Liver (tissue), 9 donors: ENCODE measurements around the gene ZNF558. TPM values are rescaled to one million over a fixed set of nuclear protein-coding genes. Genes with fewer than 3 reads are reported as not detected.

Experiments
- DNase-seq: peaks from one replicate; pipeline ENCODE4 v3.0.0-alpha.2; 2017; ENCODE audit warnings: low spot score
- H3K27ac ChIP-seq, 2 donors: one replicate each; pipeline ENCODE4 v1.7.0; 2013; ENCODE audit warnings: inconsistent platforms in 2 of 2, low read length in 2 of 2, control low read depth in 1 of 2, low read depth in 1 of 2, mild to moderate bottlenecking in 1 of 2
- H3K27me3 ChIP-seq, 4 donors: one replicate each; pipeline versions ENCODE4 v1.6.1 to v1.7.0; 2013; ENCODE audit warnings: low read length in 3 of 4, inconsistent platforms in 1 of 4, mild to moderate bottlenecking in 1 of 4, moderate library complexity in 1 of 4; ENCODE audit not compliant: control insufficient read depth in 4 of 4, insufficient read depth in 4 of 4
- H3K36me3 ChIP-seq, 4 donors: one replicate each; pipeline versions ENCODE4 v1.6.1 to v1.7.0; 2013; ENCODE audit warnings: low read length in 3 of 4, mild to moderate bottlenecking in 3 of 4, low read depth in 1 of 4, moderate library complexity in 1 of 4; ENCODE audit not compliant: control insufficient read depth in 4 of 4, insufficient read depth in 3 of 4
- H3K4me1 ChIP-seq, 4 donors: one replicate each; pipeline versions ENCODE4 v1.6.1 to v1.7.0; 2013; ENCODE audit warnings: low read length in 3 of 4, mild to moderate bottlenecking in 3 of 4, moderate library complexity in 1 of 4; ENCODE audit not compliant: control insufficient read depth in 4 of 4, insufficient read depth in 4 of 4
- H3K4me3 ChIP-seq, 3 donors: one replicate each; pipeline versions ENCODE4 v1.6.1 to v1.7.0; 2013; ENCODE audit warnings: low read length in 3 of 3, control low read depth in 1 of 3, low read depth in 1 of 3, mild to moderate bottlenecking in 1 of 3
- H3K9ac ChIP-seq, 2 donors: one replicate each; pipeline ENCODE4 v1.7.0; 2013; ENCODE audit warnings: low read length in 2 of 2, mild to moderate bottlenecking in 2 of 2, moderate library complexity in 2 of 2, control low read depth in 1 of 2, low read depth in 1 of 2
- H3K9me3 ChIP-seq, 4 donors: one replicate each; pipeline versions ENCODE4 v1.6.1 to v1.7.0; 2013; ENCODE audit warnings: low read length in 3 of 4; ENCODE audit not compliant: control insufficient read depth in 4 of 4
- EGR1 ChIP-seq, 2 donors: IDR thresholded peaks; 2 replicates each; pipeline ENCODE4 v1.6.1; 2016 to 2018; ENCODE audit warnings: antibody characterized with exemption in 2 of 2, low read depth in 2 of 2
- FOXA1 ChIP-seq: IDR thresholded peaks from 2 replicates; pipeline ENCODE4 v1.6.1; 2016; ENCODE audit warnings: antibody characterized with exemption
- FOXA2 ChIP-seq: IDR thresholded peaks from 2 replicates; pipeline ENCODE4 v1.6.1; 2016; ENCODE audit warnings: antibody characterized with exemption
- GABPA ChIP-seq, 2 donors: IDR thresholded peaks in 1 of 2; conservative IDR thresholded peaks in 1 of 2; 2 replicates each; pipeline ENCODE4 v1.6.1; 2016; ENCODE audit warnings: antibody characterized with exemption in 2 of 2, mild to moderate bottlenecking in 1 of 2, moderate library complexity in 1 of 2
- HNF4A ChIP-seq, 2 donors: conservative IDR thresholded peaks; 2 replicates each; pipeline ENCODE4 v1.6.1; 2016; ENCODE audit warnings: antibody characterized with exemption in 2 of 2, mild to moderate bottlenecking in 2 of 2
- HNF4G ChIP-seq: IDR thresholded peaks from 2 replicates; pipeline ENCODE4 v1.6.1; 2016; ENCODE audit warnings: antibody characterized with exemption
- JUND ChIP-seq, 2 donors: IDR thresholded peaks; 2 replicates each; pipeline ENCODE4 v1.6.1; 2016; ENCODE audit warnings: antibody characterized with exemption in 2 of 2
- NR2F2 ChIP-seq: IDR thresholded peaks from 2 replicates; pipeline ENCODE4 v1.6.1; 2016; ENCODE audit warnings: antibody characterized with exemption
- RAD21 ChIP-seq, 2 donors: IDR thresholded peaks; 2 replicates each; pipeline ENCODE4 v1.6.1; 2016; ENCODE audit warnings: antibody characterized with exemption in 2 of 2, mild to moderate bottlenecking in 2 of 2
- TAF1 ChIP-seq: conservative IDR thresholded peaks from 2 replicates; pipeline ENCODE4 v1.6.1; 2016; ENCODE audit warnings: antibody characterized with exemption, mild to moderate bottlenecking
- YY1 ChIP-seq: IDR thresholded peaks from 2 replicates; pipeline ENCODE4 v1.6.1; 2016; ENCODE audit warnings: antibody characterized with exemption, mild to moderate bottlenecking
- WGBS: extraction: QIAGEN DNeasy Blood & Tissue Kit; methylation state at CpG from one replicate; pipeline ENCODE4 v1.1.7; 2013; 5-methylcytosine and 5-hydroxymethylcytosine counted together
- polyA plus RNA-seq, 2 donors: library from polyadenylated mRNA; stranded (reverse) in 1 of 2; unstranded in 1 of 2; fragments of 200-250 nt in 1 of 2; fragments of >200 nt in 1 of 2; fragmentation: Nextera tagmentation in 1 of 2; extraction: Ambion mirVana in 1 of 2; gene quantifications; one replicate each; pipeline versions ENCODE4 v1.2.1 to v1.2.3, GENCODE V29; 2013 to 2015
- total RNA-seq, 2 donors: library from RNA; depleted of rRNA; stranded (reverse); fragments of >200 nt; gene quantifications; one replicate each; pipeline ENCODE4 v1.2.3, GENCODE V29; 2014
- TF ChIP-seq, protein P1 (sequence below): IDR thresholded peaks from 2 replicates; pipeline ENCODE4 v1.6.1; 2016; ENCODE audit warnings: antibody characterized with exemption
- TF ChIP-seq, protein P2 (sequence below): IDR thresholded peaks from 2 replicates; pipeline ENCODE4 v1.6.1; 2016; ENCODE audit warnings: antibody characterized with exemption
- TF ChIP-seq, protein P3 (sequence below): IDR thresholded peaks from 2 replicates; pipeline ENCODE4 v1.6.1; 2016; ENCODE audit warnings: antibody characterized with exemption, mild to moderate bottlenecking
- TF ChIP-seq, protein P4 (sequence below): fragments of 150-350 bp; IDR thresholded peaks from 2 replicates; pipeline ENCODE4 v1.5.1; 2017; ENCODE audit warnings: improper control_type of control experiment, low read depth, low read length; ENCODE audit not compliant: missing input control
- donor health status: healthy.
- donor health status: healthy.
- donor health status: healthy.
- donor health status: healthy.
- donor health status: healthy.

The ZNF558 gene
- total and polyA plus RNA-seq, 4 donors: 4.9 to 21.2 (median 7.0) TPM

DNA sequence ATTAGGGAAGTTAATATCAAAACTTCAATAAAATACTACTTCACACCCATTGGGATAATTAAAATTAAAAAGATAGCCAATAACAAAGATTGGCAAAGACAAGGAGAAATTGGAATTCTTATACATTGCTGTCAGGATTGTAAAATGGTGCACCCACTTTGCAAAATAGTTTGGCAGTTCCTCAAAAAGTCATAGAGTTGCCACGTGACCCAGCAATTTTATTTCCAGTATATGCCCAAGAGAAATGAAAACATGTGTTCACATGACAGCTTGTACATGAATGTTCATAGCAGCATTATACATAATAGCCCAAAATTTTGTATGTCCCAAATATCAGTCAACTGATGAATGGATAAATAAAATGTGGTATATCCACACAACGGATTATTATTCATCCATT lies 3.3 kb upstream of the ZNF558 start:
- Histone ChIP-seq H3K9me3 (peaks cover 0 to 3% (median 0%) of the 10 kb centered on the region in 4 donors), H3K36me3 (peaks cover 0 to under 1% (median 0%) of the 10 kb centered on the region in 4 donors), H3K27ac (no peak overlapping the region), H3K4me3 (no peak overlapping the region), H3K27me3 (peaks cover 0 to 3% (median 0%) of the 10 kb centered on the region in 4 donors), H3K9ac (no peak overlapping the region), H3K4me1 (peaks cover 0 to 6% (median 3%) of the 10 kb centered on the region in 4 donors)
- no peak for TF ChIP-seq FOXA1
- no peak for TF ChIP-seq NR2F2
- TF ChIP-seq RAD21 (IDR thresholded peaks at IDR 0.05): no peak
- TF ChIP-seq JUND (IDR thresholded peaks at IDR 0.05): no peak
- no peak for TF ChIP-seq HNF4G
- no peak for TF ChIP-seq EGR1 (IDR thresholded peaks at IDR 0.05; ENCODE audit: low read depth in 2 of 2)
- TF ChIP-seq, protein P1, sequence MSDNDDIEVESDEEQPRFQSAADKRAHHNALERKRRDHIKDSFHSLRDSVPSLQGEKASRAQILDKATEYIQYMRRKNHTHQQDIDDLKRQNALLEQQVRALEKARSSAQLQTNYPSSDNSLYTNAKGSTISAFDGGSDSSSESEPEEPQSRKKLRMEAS: no peak
- TF ChIP-seq FOXA2: no peak
- TF ChIP-seq, protein P2, sequence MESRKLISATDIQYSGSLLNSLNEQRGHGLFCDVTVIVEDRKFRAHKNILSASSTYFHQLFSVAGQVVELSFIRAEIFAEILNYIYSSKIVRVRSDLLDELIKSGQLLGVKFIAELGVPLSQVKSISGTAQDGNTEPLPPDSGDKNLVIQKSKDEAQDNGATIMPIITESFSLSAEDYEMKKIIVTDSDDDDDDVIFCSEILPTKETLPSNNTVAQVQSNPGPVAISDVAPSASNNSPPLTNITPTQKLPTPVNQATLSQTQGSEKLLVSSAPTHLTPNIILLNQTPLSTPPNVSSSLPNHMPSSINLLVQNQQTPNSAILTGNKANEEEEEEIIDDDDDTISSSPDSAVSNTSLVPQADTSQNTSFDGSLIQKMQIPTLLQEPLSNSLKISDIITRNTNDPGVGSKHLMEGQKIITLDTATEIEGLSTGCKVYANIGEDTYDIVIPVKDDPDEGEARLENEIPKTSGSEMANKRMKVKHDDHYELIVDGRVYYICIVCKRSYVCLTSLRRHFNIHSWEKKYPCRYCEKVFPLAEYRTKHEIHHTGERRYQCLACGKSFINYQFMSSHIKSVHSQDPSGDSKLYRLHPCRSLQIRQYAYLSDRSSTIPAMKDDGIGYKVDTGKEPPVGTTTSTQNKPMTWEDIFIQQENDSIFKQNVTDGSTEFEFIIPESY: no peak
- no peak for TF ChIP-seq TAF1
- no peak for TF ChIP-seq GABPA (IDR thresholded peaks at IDR 0.05 in 1 of 2, conservative IDR thresholded peaks at IDR 0.05 in 1 of 2)
- TF ChIP-seq, protein P3, sequence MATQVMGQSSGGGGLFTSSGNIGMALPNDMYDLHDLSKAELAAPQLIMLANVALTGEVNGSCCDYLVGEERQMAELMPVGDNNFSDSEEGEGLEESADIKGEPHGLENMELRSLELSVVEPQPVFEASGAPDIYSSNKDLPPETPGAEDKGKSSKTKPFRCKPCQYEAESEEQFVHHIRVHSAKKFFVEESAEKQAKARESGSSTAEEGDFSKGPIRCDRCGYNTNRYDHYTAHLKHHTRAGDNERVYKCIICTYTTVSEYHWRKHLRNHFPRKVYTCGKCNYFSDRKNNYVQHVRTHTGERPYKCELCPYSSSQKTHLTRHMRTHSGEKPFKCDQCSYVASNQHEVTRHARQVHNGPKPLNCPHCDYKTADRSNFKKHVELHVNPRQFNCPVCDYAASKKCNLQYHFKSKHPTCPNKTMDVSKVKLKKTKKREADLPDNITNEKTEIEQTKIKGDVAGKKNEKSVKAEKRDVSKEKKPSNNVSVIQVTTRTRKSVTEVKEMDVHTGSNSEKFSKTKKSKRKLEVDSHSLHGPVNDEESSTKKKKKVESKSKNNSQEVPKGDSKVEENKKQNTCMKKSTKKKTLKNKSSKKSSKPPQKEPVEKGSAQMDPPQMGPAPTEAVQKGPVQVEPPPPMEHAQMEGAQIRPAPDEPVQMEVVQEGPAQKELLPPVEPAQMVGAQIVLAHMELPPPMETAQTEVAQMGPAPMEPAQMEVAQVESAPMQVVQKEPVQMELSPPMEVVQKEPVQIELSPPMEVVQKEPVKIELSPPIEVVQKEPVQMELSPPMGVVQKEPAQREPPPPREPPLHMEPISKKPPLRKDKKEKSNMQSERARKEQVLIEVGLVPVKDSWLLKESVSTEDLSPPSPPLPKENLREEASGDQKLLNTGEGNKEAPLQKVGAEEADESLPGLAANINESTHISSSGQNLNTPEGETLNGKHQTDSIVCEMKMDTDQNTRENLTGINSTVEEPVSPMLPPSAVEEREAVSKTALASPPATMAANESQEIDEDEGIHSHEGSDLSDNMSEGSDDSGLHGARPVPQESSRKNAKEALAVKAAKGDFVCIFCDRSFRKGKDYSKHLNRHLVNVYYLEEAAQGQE: no peak
- no peak for TF ChIP-seq HNF4A (conservative IDR thresholded peaks at IDR 0.05)
- TF ChIP-seq, protein P4, sequence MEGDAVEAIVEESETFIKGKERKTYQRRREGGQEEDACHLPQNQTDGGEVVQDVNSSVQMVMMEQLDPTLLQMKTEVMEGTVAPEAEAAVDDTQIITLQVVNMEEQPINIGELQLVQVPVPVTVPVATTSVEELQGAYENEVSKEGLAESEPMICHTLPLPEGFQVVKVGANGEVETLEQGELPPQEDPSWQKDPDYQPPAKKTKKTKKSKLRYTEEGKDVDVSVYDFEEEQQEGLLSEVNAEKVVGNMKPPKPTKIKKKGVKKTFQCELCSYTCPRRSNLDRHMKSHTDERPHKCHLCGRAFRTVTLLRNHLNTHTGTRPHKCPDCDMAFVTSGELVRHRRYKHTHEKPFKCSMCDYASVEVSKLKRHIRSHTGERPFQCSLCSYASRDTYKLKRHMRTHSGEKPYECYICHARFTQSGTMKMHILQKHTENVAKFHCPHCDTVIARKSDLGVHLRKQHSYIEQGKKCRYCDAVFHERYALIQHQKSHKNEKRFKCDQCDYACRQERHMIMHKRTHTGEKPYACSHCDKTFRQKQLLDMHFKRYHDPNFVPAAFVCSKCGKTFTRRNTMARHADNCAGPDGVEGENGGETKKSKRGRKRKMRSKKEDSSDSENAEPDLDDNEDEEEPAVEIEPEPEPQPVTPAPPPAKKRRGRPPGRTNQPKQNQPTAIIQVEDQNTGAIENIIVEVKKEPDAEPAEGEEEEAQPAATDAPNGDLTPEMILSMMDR: no peak
- no peak for TF ChIP-seq YY1
- no peak for DNase-seq
- WGBS: 56% methylated on average over 2 of the region's 2 CpGs

DNA sequence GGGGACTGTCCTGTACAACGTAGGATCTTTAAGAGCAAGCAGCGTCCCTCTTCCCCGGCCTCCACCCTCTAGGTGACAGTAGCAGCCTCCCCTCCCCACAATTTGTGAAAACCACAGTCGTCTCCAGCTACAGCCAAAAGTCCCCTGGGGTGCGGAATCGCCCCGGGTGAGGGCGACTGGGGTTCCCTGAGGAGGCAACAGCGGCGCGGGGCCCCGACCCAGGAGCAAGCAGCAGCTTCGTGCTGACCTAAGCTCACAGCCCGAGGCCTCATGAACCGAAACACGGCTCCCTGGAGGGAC lies 322 bp downstream of the ZNF558 start:
- Histone ChIP-seq H3K4me1 (peaks cover 0 to 6% (median 3%) of the 10 kb centered on the region in 4 donors), H3K4me3 (peak overlapping the region; percentile 90 to 97 (median 94)), H3K27ac (peak overlapping the region; percentile 84 to 97), H3K27me3 (no peaks in the 10 kb centered on the region), H3K36me3 (peaks cover 0 to 28% (median 11%) of the 10 kb centered on the region in 4 donors), H3K9me3 (peaks cover 0 to 4% (median 2%) of the 10 kb centered on the region in 4 donors), H3K9ac (peak overlapping the region; percentile 55 to 71)
- TF ChIP-seq EGR1 (IDR thresholded peaks at IDR 0.05; ENCODE audit: low read depth in 2 of 2): no peak
- TF ChIP-seq, protein P4: no peak
- TF ChIP-seq NR2F2: no peak
- 2% methylated on average over 16 of the region's 16 CpGs for WGBS
- DNase-seq: no peak
